ENCODE data around the gene SSH2.

Gene SSH2

DNA sequence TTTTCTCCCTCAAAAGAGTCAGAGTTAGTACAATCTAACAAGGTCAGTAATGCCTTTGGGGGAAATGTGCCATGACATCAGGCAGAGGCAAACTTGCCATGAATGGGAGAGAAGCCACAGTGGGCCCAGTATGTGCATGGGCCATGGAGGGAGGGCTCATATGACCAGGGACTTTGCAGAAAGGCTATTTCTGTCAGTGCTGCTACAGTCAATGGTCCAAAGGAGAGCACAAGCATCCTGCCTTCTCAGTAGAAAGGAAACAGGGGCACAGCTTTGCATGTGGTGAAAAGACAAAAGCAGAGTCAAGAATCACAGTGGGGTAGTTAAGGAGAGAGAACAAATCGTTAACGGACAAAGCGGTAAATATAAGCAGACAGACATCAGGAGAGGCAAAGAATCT lies 296.1 kb downstream of the SSH2 start:
- no peak overlapping the region for H3K4me3 ChIP-seq (ENCODE audit: low read depth in 1 of 2, low read length in 2 of 2)
- no peak for ATAC-seq (ENCODE audit: insufficient read depth, low read depth)
- no peaks in the 10 kb centered on the region for H3K27me3 ChIP-seq (ENCODE audit: insufficient read depth, low read length, poor library complexity)
- no peaks in the 10 kb centered on the region for H3K79me2 ChIP-seq (ENCODE audit: insufficient read depth, low read length)
- no peaks in the 10 kb centered on the region for H3K4me1 ChIP-seq (ENCODE audit: insufficient read depth, low read length)
- H4K20me1 ChIP-seq (ENCODE audit: insufficient read depth, low read length), result no peaks in the 10 kb centered on the region
- no peak overlapping the region for H3K4me2 ChIP-seq (ENCODE audit: insufficient read depth, low read length)
- H3K9me3 ChIP-seq (ENCODE audit: insufficient read depth, low read length, severe bottlenecking), result no peaks in the 10 kb centered on the region
- H2AFZ ChIP-seq (ENCODE audit: low read depth, low read length), result no peak overlapping the region
- TF ChIP-seq CTCF (IDR thresholded peaks at IDR 0.05; ENCODE audit: borderline replicate concordance, extremely low read depth, low read length, poor library complexity, severe bottlenecking), result no peak
- no peak for TF ChIP-seq EZH2 (IDR thresholded peaks at IDR 0.05; ENCODE audit: borderline replicate concordance, low read depth, low read length, severe bottlenecking)
- no peak for DNase-seq
- H3K9ac ChIP-seq (ENCODE audit: low read depth, low read length), result no peak overlapping the region
- no peak overlapping the region for H3K27ac ChIP-seq (ENCODE audit: low read length)
- peaks cover 51% of the 10 kb centered on the region for H3K36me3 ChIP-seq (ENCODE audit: insufficient read depth, low read length)

DNA sequence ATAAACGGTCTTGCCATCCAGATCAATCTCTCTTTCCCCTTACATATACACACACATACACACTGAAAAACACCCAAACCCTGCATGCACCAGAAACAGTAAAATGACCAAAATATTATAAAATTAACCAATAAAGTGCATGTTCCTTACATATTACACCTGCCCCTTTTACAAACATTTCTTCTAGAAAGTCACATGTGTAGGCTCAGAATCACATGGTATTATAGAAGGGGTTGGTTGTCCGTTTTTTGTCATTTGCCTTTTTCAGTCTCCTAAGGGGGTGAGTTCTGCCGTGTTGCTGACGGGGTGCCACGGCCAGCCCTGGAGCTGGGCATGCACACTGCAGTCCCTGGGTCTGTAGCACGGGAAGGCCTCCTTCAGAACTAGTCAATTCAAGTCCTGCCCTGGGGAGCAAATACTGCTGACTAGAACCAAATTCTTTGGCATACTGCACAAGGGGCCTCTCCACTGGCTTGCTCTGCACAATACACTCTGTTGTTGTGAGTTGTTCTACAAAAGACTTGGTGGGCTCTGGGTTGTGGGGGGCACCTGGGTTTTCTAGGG lies 299.3 kb downstream of the SSH2 start:
- Histone ChIP-seq H2AFZ (ENCODE audit: low read depth, low read length) (no peak overlapping the region), H3K36me3 (ENCODE audit: insufficient read depth, low read length) (peaks cover 46% of the 10 kb centered on the region), H3K4me3 (ENCODE audit: low read depth in 1 of 2, low read length in 2 of 2) (no peak overlapping the region), H3K4me1 (ENCODE audit: insufficient read depth, low read length) (no peaks in the 10 kb centered on the region), H3K27me3 (ENCODE audit: insufficient read depth, low read length, poor library complexity) (no peaks in the 10 kb centered on the region), H3K79me2 (ENCODE audit: insufficient read depth, low read length) (no peaks in the 10 kb centered on the region), H3K27ac (ENCODE audit: low read length) (no peak overlapping the region), H3K9me3 (ENCODE audit: insufficient read depth, low read length, severe bottlenecking) (no peaks in the 10 kb centered on the region), H3K9ac (ENCODE audit: low read depth, low read length) (no peak overlapping the region), H3K4me2 (ENCODE audit: insufficient read depth, low read length) (no peak overlapping the region), H4K20me1 (ENCODE audit: insufficient read depth, low read length) (0 out of 2 replicates have a peak, but pooled peaks cover 5% of the 10 kb centered on the region)
- DNase-seq (no peak), ATAC-seq (ENCODE audit: insufficient read depth, low read depth) (no peak)
- TF ChIP-seq CTCF (IDR thresholded peaks at IDR 0.05; ENCODE audit: borderline replicate concordance, extremely low read depth, low read length, poor library complexity, severe bottlenecking), result no peak
- TF ChIP-seq EZH2 (IDR thresholded peaks at IDR 0.05; ENCODE audit: borderline replicate concordance, low read depth, low read length, severe bottlenecking), result no peak

- no peaks in the 10 kb centered on the region for H3K9me3 ChIP-seq (ENCODE audit: insufficient read depth, low read length, severe bottlenecking)
- H2AFZ ChIP-seq (ENCODE audit: low read depth, low read length), result no peak overlapping the region
- H3K79me2 ChIP-seq (ENCODE audit: insufficient read depth, low read length), result no peaks in the 10 kb centered on the region
- no peak for TF ChIP-seq CTCF (IDR thresholded peaks at IDR 0.05; ENCODE audit: borderline replicate concordance, extremely low read depth, low read length, poor library complexity, severe bottlenecking)
- no peak overlapping the region for H3K4me3 ChIP-seq (ENCODE audit: low read depth in 1 of 2, low read length in 2 of 2)
- H3K9ac ChIP-seq (ENCODE audit: low read depth, low read length), result no peak overlapping the region
- H3K4me1 ChIP-seq (ENCODE audit: insufficient read depth, low read length), result no peaks in the 10 kb centered on the region
- H4K20me1 ChIP-seq (ENCODE audit: insufficient read depth, low read length), result 0 out of 2 replicates have a peak, but pooled peaks cover 5% of the 10 kb centered on the region
- H3K4me2 ChIP-seq (ENCODE audit: insufficient read depth, low read length), result no peak overlapping the region
- no peak for DNase-seq
- H3K27ac ChIP-seq (ENCODE audit: low read length), result no peak overlapping the region
- H3K27me3 ChIP-seq (ENCODE audit: insufficient read depth, low read length, poor library complexity), result no peaks in the 10 kb centered on the region
- H3K36me3 ChIP-seq (ENCODE audit: insufficient read depth, low read length), result peaks cover 47% of the 10 kb centered on the region
- ATAC-seq (ENCODE audit: insufficient read depth, low read depth), result no peak
These were observed 300.2 kb downstream of the SSH2 start for GRCh38 chr17:29629839-29630238.

- Histone ChIP-seq H3K4me2 (ENCODE audit: insufficient read depth, low read length) (no peak overlapping the region), H2AFZ (ENCODE audit: low read depth, low read length) (no peak overlapping the region), H3K9me3 (ENCODE audit: insufficient read depth, low read length, severe bottlenecking) (no peaks in the 10 kb centered on the region), H3K9ac (ENCODE audit: low read depth, low read length) (no peak overlapping the region), H3K4me3 (ENCODE audit: low read depth in 1 of 2, low read length in 2 of 2) (no peak overlapping the region), H3K27ac (ENCODE audit: low read length) (no peak overlapping the region), H4K20me1 (ENCODE audit: insufficient read depth, low read length) (0 out of 2 replicates have a peak, but pooled peaks cover 5% of the 10 kb centered on the region), H3K79me2 (ENCODE audit: insufficient read depth, low read length) (no peaks in the 10 kb centered on the region), H3K27me3 (ENCODE audit: insufficient read depth, low read length, poor library complexity) (no peaks in the 10 kb centered on the region), H3K4me1 (ENCODE audit: insufficient read depth, low read length) (no peaks in the 10 kb centered on the region), H3K36me3 (ENCODE audit: insufficient read depth, low read length) (peaks cover 38% of the 10 kb centered on the region)
- DNase-seq, result no peak
- no peak for ATAC-seq (ENCODE audit: insufficient read depth, low read depth)
- no peak for TF ChIP-seq CTCF (IDR thresholded peaks at IDR 0.05; ENCODE audit: borderline replicate concordance, extremely low read depth, low read length, poor library complexity, severe bottlenecking)
- no peak for TF ChIP-seq EZH2 (IDR thresholded peaks at IDR 0.05; ENCODE audit: borderline replicate concordance, low read depth, low read length, severe bottlenecking)
These were observed 301.4 kb downstream of the SSH2 start for GRCh38 chr17:29628644-29629043.
